Measurements from ENCODE around the gene SQSTM1. TPM values are rescaled to one million over a fixed set of nuclear protein-coding genes. Genes with fewer than 3 reads are reported as not detected.
"Not testable (repeated sequence)": the region's sequence is repeated elsewhere in the genome, so short reads cannot be mapped to it uniquely, and the experiment has no call there.

SQSTM1 gene
- total RNA-seq, 1 experiment from 2014 or later = 442 TPM

- DNase-seq (ENCODE audit: low read depth) = no peak
Measured at GRCh38 chr5:179854356-179854755, 33.7 kb downstream of the SQSTM1 start.

- peak; percentile 47 for DNase-seq (ENCODE audit: low read depth)
Measured at GRCh38 chr5:179858241-179858585, 37.5 kb downstream of the SQSTM1 start.

- peak; percentile 95 for DNase-seq (ENCODE audit: low read depth)
Measured at GRCh38 chr5:179858586-179859427, 38.1 kb downstream of the SQSTM1 start, which contains the start of gene MRNIP. TSS of gene MRNIP (minus strand) at chr5:179858817. CDS start at chr5:179858796, 21 bp downstream.

DNA sequence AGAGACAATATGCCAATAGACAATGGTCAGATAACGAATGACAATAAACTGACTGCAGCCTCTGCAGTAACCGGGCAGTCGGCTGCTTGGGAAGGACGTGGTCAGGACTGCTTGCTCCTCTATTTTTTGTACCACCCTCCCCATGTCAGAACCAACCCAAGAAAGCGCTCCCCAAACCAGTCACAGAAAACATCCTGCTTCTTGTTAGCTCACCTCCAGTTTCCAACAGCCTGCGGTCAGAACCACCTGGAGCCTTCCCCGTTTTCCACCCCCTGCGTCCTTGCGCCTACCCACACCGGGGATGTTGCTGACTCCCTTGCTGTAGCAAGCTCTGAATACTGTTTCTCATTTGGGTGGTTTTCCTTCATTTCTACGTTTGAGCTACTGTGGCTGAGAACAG lies 39.6 kb downstream of the SQSTM1 start:
- no peak for DNase-seq (ENCODE audit: low read depth)

DNA sequence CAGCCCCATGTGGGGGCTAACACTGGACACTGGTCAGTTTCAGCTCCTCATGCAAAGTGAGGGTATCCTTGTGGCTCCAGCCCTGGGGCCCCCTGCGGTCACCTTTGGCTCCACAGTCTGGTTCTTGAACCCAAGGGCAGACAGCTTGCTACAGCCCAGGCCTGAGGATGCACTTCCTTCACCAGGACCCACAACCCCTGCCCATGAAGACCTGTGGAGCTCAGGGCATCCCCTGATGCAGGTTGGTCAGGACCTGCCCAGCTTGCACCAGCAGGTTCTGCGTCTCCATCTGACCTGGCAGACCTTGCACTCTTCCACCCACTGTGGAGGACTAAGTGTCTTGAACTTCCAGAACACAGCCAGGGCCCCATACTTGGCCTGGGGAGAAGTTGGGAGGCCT lies 41.6 kb downstream of the SQSTM1 start:
- DNase-seq (ENCODE audit: low read depth) = no peak

DNA sequence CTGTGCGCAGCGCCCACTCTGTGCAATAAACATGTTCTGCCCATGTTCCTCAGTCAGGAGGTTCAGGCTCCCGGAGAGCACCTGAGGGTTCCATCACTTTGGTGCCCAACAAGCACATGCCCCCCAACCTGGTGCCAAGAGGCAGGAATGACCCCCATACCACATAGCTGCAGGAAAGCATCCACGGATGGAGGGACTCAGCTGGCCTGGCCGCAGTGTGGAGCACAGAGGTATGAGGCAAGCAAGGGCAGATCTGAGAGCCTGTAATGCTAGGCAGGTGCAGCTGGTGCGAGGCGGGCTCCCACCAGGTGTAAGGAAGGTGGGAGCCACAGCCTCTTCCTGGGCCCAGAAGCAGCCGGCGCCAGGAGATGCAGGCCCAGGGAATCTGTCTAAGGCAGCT lies 42.2 kb downstream of the SQSTM1 start:
- no peak for DNase-seq (ENCODE audit: low read depth)

GRCh38 chr5:179863449-179864085 lies 42.9 kb downstream of the SQSTM1 start:
- DNase-seq (ENCODE audit: low read depth) = no peak

DNA sequence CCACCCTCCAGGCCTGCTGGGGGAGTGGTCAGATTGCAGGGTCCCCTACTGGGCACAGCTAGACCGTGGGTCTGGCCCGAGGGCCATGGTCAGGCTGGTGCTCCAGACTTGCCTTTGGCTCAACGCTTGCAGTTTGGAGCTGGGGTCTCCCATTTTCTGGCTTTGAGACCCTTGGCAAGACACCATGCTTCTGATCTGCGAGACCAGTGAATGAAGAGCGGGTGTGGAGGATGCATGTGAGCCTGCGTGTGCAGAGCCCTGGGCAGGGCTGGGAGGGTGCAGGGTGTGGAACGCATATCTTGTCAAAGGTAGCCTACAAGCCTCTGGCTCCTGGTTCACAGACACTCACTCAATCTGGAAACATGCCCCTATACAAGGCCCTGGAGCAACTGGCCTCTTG lies 44.0 kb downstream of the SQSTM1 start:
- no peak for DNase-seq (ENCODE audit: low read depth)

- no peak for DNase-seq (ENCODE audit: low read depth)
Measured at GRCh38 chr5:179865491-179866240, 45.0 kb downstream of the SQSTM1 start.

- DNase-seq (ENCODE audit: low read depth) = peak; percentile 9
Measured at GRCh38 chr5:179866241-179867078, 45.8 kb downstream of the SQSTM1 start.

DNA sequence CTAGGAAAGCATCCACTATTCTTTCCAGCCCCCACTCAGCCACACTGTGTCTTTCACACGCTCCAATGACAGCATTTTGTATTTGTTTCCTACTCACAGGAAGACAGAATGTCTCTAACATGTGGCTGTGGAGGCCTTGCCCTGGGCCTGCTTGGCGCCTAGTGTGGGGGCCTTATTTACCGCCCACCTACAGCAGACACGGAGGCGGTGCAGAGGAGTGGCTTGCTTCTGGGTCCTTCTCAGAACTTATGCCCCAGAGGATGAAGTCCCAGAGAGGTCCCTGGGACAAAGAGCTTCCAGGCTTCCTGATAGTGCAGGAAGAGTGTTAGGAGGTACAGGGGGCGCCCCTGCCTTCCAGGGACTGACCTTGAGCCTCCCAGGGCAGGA lies 46.4 kb downstream of the SQSTM1 start:
- DNase-seq (ENCODE audit: low read depth) = no peak

DNA sequence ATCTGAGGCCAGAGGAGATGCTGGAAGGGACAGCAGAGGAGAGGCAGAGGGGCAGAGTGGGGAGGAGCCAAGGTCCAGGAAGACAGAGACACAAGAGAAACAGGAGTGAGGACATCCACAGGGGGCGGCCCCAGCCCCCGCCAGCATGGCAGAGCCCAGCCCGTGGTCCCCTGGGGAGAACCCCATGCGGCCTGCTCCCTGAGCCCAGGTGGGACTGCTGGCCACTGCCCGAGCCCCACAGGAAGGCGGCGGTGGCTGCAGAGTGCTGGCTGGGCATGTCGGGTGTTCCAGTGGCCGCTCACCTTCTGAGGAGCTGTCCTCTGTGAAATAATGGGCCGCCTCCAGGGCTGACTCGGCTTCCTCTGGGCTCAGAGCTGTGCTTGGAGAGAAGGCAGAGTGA lies 46.8 kb downstream of the SQSTM1 start:
- DNase-seq (ENCODE audit: low read depth) = no peak

DNA sequence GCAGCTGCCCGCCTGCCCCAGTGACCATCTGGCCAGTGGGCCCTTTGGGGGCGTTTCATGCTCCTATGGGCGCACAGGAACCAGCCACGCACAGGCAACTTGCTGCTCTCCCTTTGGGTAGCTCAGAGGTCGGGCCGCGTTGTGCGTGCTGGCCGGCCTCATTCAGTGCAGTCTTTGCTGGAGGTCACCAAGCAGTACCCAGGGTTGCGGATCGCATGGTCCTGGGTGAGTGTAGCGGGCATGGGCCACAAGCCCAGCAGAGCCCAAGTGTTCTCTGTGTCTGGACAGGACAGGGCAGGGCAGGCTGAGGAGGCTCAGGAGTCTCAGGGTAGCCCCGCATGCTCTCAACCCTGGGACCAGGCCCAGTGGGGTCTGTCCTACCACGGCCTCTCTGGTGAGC lies 47.8 kb downstream of the SQSTM1 start:
- DNase-seq (ENCODE audit: low read depth) = no peak

GRCh38 chr5:179869101-179869500 lies 48.4 kb downstream of the SQSTM1 start:
- DNase-seq (ENCODE audit: low read depth) = no peak

DNA sequence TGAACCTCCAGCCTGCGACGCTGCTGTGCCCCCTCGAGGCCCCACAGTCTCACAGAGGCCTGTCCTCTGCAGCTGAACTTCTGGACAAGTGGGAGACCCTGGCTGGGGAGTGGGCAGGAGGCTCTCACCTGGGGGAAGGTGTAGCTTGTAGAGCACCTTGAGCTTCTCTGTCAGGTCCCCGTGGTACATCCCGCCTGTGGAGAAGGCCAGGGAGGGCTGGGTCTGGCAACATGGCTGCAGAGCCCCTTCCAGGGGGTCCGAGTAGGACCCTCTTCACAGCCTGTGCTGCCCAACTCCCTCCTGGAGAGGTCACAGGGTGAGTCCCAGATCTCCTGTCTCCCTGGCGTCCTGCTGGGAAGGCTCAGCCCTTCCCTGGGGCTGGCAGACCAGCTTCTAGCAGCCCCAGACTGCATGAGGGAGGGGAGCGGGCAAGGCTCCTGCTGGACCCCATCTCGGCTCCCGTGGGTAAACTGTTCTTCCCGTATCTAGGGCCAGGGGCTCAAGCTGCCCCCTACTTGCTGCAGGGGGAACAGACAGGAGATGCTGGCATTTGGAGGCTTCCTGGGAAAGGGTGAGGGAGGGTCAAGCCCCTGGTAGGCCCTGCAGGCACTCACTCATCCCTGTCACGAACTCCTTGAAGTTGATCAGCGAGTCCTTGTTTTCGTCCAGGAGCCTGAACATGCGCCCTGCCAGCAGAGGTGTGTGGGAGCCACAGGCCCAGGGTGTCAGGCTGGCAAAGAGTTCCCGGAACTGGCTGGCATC lies 49.1 kb downstream of the SQSTM1 start:
- DNase-seq (ENCODE audit: low read depth) = no peak

- no peak for DNase-seq (ENCODE audit: low read depth)
Measured at GRCh38 chr5:179870403-179870903, 49.7 kb downstream of the SQSTM1 start.

DNA sequence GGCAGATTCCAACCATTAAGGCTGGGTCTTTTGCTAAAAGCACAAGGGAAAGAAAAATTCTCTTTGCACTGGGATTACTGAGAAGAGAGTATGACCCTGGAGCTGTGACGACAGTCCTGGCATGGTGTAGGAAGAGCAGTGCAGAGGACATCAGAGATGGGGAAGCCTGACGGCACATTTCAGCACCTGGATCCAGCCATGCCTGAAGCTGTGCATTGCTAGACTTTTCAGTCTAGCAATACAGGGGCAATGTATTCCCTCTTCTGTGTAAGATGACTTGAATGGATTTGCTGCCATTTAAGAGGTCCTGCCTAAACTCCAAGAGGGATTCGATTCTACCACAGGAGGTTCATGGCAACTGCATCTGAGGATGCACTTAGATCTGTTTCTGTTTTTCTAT lies 50.2 kb downstream of the SQSTM1 start:
- no peak for DNase-seq (ENCODE audit: low read depth)

DNA sequence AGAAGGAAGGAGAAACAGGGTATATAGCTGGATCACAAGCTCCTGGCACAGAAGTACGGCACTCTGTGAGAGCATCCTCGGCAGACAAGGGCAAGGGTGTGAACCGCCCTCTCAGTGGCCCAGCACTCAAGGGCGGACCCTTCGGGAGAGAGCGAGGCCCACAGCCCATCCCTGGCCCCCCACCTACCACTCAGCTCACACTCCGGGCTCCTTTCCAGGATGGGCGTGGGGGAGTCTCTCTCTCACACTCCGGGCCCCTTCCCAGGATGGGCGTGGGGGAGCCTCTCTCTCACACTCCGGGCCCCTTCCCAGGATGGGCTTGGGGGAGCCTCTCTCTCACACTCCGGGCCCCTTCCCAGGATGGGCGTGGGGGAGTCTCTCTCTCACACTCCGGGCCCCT lies 50.8 kb downstream of the SQSTM1 start:
- not testable (repeated sequence) for DNase-seq (ENCODE audit: low read depth)

DNA sequence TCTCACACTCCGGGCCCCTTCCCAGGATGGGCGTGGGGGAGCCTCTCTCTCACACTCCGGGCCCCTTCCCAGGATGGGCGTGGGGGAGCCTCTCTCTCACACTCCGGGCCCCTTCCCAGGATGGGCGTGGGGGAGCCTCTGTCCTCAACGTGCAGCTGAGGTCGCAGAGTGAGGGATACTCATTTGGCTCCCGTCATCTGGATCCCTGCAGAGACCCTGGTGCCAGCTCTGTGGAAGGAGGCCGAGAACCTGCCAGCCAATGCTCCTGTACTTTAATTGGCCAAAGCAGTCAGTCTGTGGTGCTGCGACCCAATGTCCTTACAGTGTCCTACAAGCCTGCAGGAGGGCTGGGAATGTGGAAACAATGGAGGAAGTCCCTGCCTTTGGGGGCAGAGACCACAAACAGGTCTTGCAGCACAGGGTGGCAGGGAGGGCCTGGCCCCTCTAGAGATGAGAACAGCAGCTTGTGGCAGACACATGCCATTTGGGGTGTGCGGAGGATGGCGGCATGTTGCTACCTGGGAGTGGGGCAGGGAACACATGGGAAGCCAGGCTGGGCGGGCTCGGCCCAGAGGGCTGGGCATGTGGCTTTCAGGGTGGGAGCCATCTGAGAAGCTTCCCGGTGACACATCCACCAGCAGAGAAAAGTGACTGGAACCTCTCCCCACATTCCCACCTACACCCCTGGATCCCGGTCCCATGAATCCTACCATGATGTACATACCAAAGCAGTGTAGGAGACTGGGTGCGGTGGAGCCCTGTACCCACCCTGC lies 51.5 kb downstream of the SQSTM1 start:
- DNase-seq (ENCODE audit: low read depth) = no peak

Measured in M059J (cell line).